HG02642 (cell line): ENCODE results near the gene CYREN.

Experiments
- ATAC-seq: cut with Tn5 transposase; IDR thresholded peaks from one replicate; pipeline ENCODE4 v1.9.1; 2021; ENCODE audit warnings: mild to moderate bottlenecking; ENCODE audit not compliant: unreplicated experiment, poor library complexity

CYREN gene

GRCh38 chr7:135197906-135198655, 27.6 kb upstream of the CYREN start:
- no peak for ATAC-seq

- no peak for ATAC-seq
Observed at GRCh38 chr7:135197343-135197742, 26.8 kb upstream of the CYREN start.

GRCh38 chr7:135195968-135196629, 25.6 kb upstream of the CYREN start:
- no peak for ATAC-seq

- ATAC-seq = no peak
Observed at GRCh38 chr7:135195156-135195555, 24.6 kb upstream of the CYREN start.

GRCh38 chr7:135194494-135195095, 24.1 kb upstream of the CYREN start:
- ATAC-seq = no peak

- ATAC-seq = no peak
Observed at GRCh38 chr7:135193615-135194081, 23.1 kb upstream of the CYREN start.

- no peak for ATAC-seq
Observed at GRCh38 chr7:135192914-135193536, 22.5 kb upstream of the CYREN start.

- ATAC-seq = no peak
Observed at GRCh38 chr7:135190703-135191102, 20.2 kb upstream of the CYREN start.

- no peak for ATAC-seq
Observed at GRCh38 chr7:135189961-135190360, 19.5 kb upstream of the CYREN start.

GRCh38 chr7:135189221-135189662, 18.7 kb upstream of the CYREN start:
- no peak for ATAC-seq

GRCh38 chr7:135188298-135188984, 17.9 kb upstream of the CYREN start:
- peak; percentile 47 for ATAC-seq

GRCh38 chr7:135186841-135187253, 16.3 kb upstream of the CYREN start:
- no peak for ATAC-seq

- no peak for ATAC-seq
Observed at GRCh38 chr7:135186261-135186540, 15.7 kb upstream of the CYREN start.

- ATAC-seq = no peak
Observed at GRCh38 chr7:135185471-135186260, 15.2 kb upstream of the CYREN start.

GRCh38 chr7:135184254-135184841, 13.8 kb upstream of the CYREN start:
- no peak for ATAC-seq

- no peak for ATAC-seq
Observed at GRCh38 chr7:135183478-135183877, 13.0 kb upstream of the CYREN start.

GRCh38 chr7:135181929-135182678, 11.6 kb upstream of the CYREN start:
- no peak for ATAC-seq

GRCh38 chr7:135181261-135181928, 10.9 kb upstream of the CYREN start:
- ATAC-seq = no peak
